ENCODE data around the gene PLS1. TPM values are rescaled to one million over a fixed set of nuclear protein-coding genes. Genes with fewer than 3 reads are reported as not detected.

PLS1 gene
- total RNA-seq, 2 experiments from 2014 or later, result 5.1 to 5.4 TPM

DNA sequence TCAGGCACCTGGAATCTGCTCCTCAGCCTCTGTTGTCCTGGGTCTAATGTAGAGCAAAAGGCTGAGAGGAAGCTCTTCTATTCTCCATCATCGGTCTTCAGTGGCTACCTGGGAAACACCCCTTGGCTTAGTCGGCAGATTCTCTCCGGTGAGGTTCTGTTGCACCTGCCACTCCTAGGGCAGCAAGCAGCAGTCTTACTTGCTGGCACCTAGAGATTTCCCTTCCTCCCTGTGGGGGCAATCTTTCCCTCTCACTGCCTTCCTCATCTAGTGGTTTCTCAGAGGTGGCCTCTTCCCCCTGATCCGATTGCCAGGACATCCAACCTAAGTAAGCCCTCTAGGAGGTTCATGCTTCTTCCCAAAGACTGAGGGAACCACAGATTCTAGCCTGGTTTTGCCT, 60.8 kb downstream of the PLS1 start:
- Mint-ChIP-seq H3K36me3 (ENCODE audit: low read depth) (no peaks in the 10 kb centered on the region), H3K27me3 (no peaks in the 10 kb centered on the region), H3K27ac (no peak overlapping the region), H3K4me1 (no peaks in the 10 kb centered on the region), H3K9me3 (ENCODE audit: low read depth) (no peaks in the 10 kb centered on the region), H3K4me3 (no peak overlapping the region)
- CTCF ChIA-PET, result no interaction called here
- DNase-seq (no peak), ATAC-seq (no peak)
- POLR2A ChIA-PET, result no interaction called here
- intact Hi-C loops (cut with DNase I, micrococcal nuclease), result no loop called here

DNA sequence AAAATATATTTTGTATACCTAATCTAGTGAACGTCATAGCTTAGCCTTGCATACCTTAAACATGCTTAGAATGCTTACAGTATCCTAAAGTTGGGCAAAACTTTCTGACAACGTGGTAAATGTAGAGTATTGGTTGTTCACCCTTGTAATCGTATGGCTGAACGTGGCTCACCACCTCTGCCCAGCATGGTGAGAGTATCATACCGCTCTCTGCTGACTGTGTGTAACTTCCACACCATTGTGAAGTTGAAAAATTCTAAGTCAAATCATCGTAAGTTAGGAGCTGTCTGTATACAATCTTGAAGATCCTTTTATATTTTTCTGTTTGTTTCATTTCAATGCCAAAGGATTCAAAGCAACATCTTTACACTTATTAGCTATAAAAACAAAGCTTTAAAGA, 64.2 kb downstream of the PLS1 start:
- ATAC-seq, result no peak
- ChIA-PET POLR2A (no interaction called here), CTCF (interaction anchor here (0.6 to 1.5 kb wide), 2 partner anchors 10 to 389 kb away, joined by 3 read pairs; no protein-coding TSS in a partner anchor)
- H3K36me3 Mint-ChIP-seq (ENCODE audit: low read depth), result no peaks in the 10 kb centered on the region
- DNase-seq, result no peak
- H3K27ac Mint-ChIP-seq, result no peak overlapping the region
- no peaks in the 10 kb centered on the region for H3K27me3 Mint-ChIP-seq
- no peaks in the 10 kb centered on the region for H3K4me1 Mint-ChIP-seq
- H3K4me3 Mint-ChIP-seq, result no peak overlapping the region
- H3K9me3 Mint-ChIP-seq (ENCODE audit: low read depth), result no peaks in the 10 kb centered on the region
- intact Hi-C loops (cut with DNase I, micrococcal nuclease), result loop anchor here in 1 of 2 experiments (10.0 kb wide), 1 partner anchor 56 kb away; no protein-coding TSS in a partner anchor

- intact Hi-C loops (cut with DNase I, micrococcal nuclease), result loop anchor here in 1 of 2 experiments (10.0 kb wide), 1 partner anchor 56 kb away; no protein-coding TSS in a partner anchor
- no peaks in the 10 kb centered on the region for H3K36me3 Mint-ChIP-seq (ENCODE audit: low read depth)
- H3K27ac Mint-ChIP-seq, result no peak overlapping the region
- H3K27me3 Mint-ChIP-seq, result no peaks in the 10 kb centered on the region
- H3K9me3 Mint-ChIP-seq (ENCODE audit: low read depth), result no peaks in the 10 kb centered on the region
- no peaks in the 10 kb centered on the region for H3K4me1 Mint-ChIP-seq
- ATAC-seq (no peak), DNase-seq (no peak)
- H3K4me3 Mint-ChIP-seq, result no peak overlapping the region
- CTCF ChIA-PET, result interaction anchor here (0.6 to 1.5 kb wide), 2 partner anchors 9 to 390 kb away, joined by 3 read pairs; no protein-coding TSS in a partner anchor
- POLR2A ChIA-PET, result no interaction called here
Observed at GRCh38 chr3:142660893-142661292, 64.7 kb downstream of the PLS1 start.

- intact Hi-C loops (cut with DNase I, micrococcal nuclease), result loop anchor here in 1 of 2 experiments (10.0 kb wide), 1 partner anchor 59 kb away; no protein-coding TSS in a partner anchor
Observed at GRCh38 chr3:142663865-142664264, 67.7 kb downstream of the PLS1 start.

DNA sequence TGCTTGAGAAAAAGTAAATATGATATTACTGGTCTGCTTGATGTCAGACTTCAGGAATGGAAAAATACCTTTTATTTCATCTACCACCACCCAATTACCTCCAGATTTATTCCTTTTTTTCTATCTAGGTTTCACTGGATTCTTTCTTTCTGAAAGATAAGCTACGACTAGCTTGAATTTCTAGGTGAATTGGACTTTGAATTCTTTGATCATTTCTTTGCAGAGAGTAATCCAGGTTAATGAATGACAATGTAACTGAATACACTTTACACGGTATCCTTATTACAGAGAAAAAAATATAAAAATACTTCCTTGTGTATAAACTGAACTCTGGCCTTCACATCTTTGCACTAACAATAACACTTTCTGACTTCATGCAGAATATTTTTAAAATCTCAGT, 68.1 kb downstream of the PLS1 start:
- Mint-ChIP-seq H3K4me3 (no peak overlapping the region), H3K9me3 (ENCODE audit: low read depth) (no peaks in the 10 kb centered on the region), H3K27ac (no peak overlapping the region), H3K4me1 (no peaks in the 10 kb centered on the region), H3K36me3 (ENCODE audit: low read depth) (no peaks in the 10 kb centered on the region), H3K27me3 (no peaks in the 10 kb centered on the region)
- intact Hi-C loops (cut with DNase I, micrococcal nuclease), result loop anchor here in 1 of 2 experiments (10.0 kb wide), 1 partner anchor 60 kb away; no protein-coding TSS in a partner anchor
- no peak for DNase-seq
- CTCF ChIA-PET, result no interaction called here
- POLR2A ChIA-PET, result no interaction called here
- no peak for ATAC-seq

More at GRCh38 chr3:142663865-142664264, 67.7 kb downstream of the PLS1 start:
- H3K27me3 Mint-ChIP-seq, result no peaks in the 10 kb centered on the region
- no peaks in the 10 kb centered on the region for H3K36me3 Mint-ChIP-seq (ENCODE audit: low read depth)
- no peak for DNase-seq
- H3K4me3 Mint-ChIP-seq, result no peak overlapping the region
- POLR2A ChIA-PET, result no interaction called here
- no peaks in the 10 kb centered on the region for H3K9me3 Mint-ChIP-seq (ENCODE audit: low read depth)
- no peak for ATAC-seq
- CTCF ChIA-PET, result no interaction called here
- no peak overlapping the region for H3K27ac Mint-ChIP-seq
- H3K4me1 Mint-ChIP-seq, result no peaks in the 10 kb centered on the region

DNA sequence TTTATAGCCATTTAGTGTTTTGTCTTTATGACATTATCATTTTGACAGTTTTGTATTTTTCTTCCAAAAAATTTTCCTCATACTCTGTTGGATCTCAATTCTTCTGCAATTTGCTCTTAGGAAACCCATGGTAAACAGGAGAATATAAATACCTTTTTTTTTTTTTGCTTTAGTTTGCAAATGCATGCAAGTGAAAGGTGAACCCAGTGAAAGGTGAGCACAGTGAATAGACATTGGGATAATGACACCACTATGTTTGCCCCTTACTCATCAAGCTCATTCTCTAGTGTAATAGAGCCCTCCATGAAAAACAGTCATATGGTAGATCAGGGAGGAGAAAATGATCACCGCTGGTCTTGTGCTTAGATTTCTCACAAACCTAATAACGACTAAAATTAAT, 68.6 kb downstream of the PLS1 start:
- DNase-seq, result no peak
- intact Hi-C loops (cut with DNase I, micrococcal nuclease), result loop anchor here in 1 of 2 experiments (10.0 kb wide), 1 partner anchor 60 kb away; no protein-coding TSS in a partner anchor
- ChIA-PET CTCF (no interaction called here), POLR2A (no interaction called here)
- no peaks in the 10 kb centered on the region for H3K27me3 Mint-ChIP-seq
- no peak overlapping the region for H3K4me3 Mint-ChIP-seq
- no peaks in the 10 kb centered on the region for H3K4me1 Mint-ChIP-seq
- H3K36me3 Mint-ChIP-seq (ENCODE audit: low read depth), result no peaks in the 10 kb centered on the region
- no peak overlapping the region for H3K27ac Mint-ChIP-seq
- ATAC-seq, result no peak
- no peaks in the 10 kb centered on the region for H3K9me3 Mint-ChIP-seq (ENCODE audit: low read depth)

- DNase-seq (no peak), ATAC-seq (no peak)
- H3K9me3 Mint-ChIP-seq (ENCODE audit: low read depth), result no peaks in the 10 kb centered on the region
- ChIA-PET POLR2A (no interaction called here), CTCF (interaction anchor here (1.2 kb wide), 1 partner anchor 10 kb away, joined by 3 read pairs; no protein-coding TSS in a partner anchor)
- intact Hi-C loops (cut with DNase I, micrococcal nuclease), result no loop called here
- H3K4me3 Mint-ChIP-seq, result no peak overlapping the region
- no peak overlapping the region for H3K27ac Mint-ChIP-seq
- H3K36me3 Mint-ChIP-seq (ENCODE audit: low read depth), result peaks cover 4% of the 10 kb centered on the region
- H3K4me1 Mint-ChIP-seq, result no peaks in the 10 kb centered on the region
- no peaks in the 10 kb centered on the region for H3K27me3 Mint-ChIP-seq
Observed at GRCh38 chr3:142670120-142670519, 73.9 kb downstream of the PLS1 start.

DNA sequence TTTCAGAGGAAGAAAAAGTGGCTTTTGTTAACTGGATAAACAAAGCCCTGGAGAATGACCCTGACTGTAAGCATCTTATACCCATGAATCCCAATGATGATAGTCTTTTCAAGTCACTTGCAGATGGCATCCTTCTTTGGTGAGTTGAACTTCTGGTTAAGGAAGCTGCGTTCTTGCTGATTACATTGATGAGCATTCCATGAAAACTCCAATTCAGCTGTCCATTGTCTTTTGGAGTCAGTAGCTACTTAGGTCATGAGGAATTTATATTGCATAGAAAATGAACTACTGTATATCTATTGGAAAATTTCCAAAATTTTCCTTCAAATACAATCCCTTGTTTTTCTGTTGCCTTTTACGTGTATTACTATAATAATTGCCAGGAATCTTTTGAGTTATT, 80.0 kb downstream of the PLS1 start:
- Mint-ChIP-seq H3K27me3 (no peaks in the 10 kb centered on the region), H3K36me3 (ENCODE audit: low read depth) (peaks cover 6% of the 10 kb centered on the region), H3K27ac (no peak overlapping the region), H3K4me3 (no peak overlapping the region), H3K4me1 (no peaks in the 10 kb centered on the region), H3K9me3 (ENCODE audit: low read depth) (no peaks in the 10 kb centered on the region)
- ATAC-seq (no peak), DNase-seq (no peak)
- intact Hi-C loops (cut with DNase I, micrococcal nuclease), result no loop called here
- ChIA-PET POLR2A (no interaction called here), CTCF (interaction anchor here (1.1 kb wide), 1 partner anchor 94 kb away, joined by 3 read pairs; no protein-coding TSS in a partner anchor)

GRCh38 chr3:142680710-142681109, 84.5 kb downstream of the PLS1 start:
- intact Hi-C loops (cut with DNase I, micrococcal nuclease), result no loop called here
- CTCF ChIA-PET, result interaction anchor here (1.0 kb wide), 1 partner anchor 164 kb away, joined by 3 read pairs; no protein-coding TSS in a partner anchor

GRCh38 chr3:142690613-142691012, 94.4 kb downstream of the PLS1 start:
- Mint-ChIP-seq H3K9me3 (ENCODE audit: low read depth) (no peaks in the 10 kb centered on the region), H3K4me1 (peaks cover 4% of the 10 kb centered on the region), H3K36me3 (ENCODE audit: low read depth) (no peaks in the 10 kb centered on the region), H3K27ac (no peak overlapping the region), H3K4me3 (no peak overlapping the region), H3K27me3 (no peaks in the 10 kb centered on the region)
- intact Hi-C loops (cut with DNase I, micrococcal nuclease), result no loop called here
- ChIA-PET POLR2A (no interaction called here), CTCF (no interaction called here)
- DNase-seq (no peak), ATAC-seq (no peak)

More at GRCh38 chr3:142680710-142681109, 84.5 kb downstream of the PLS1 start:
- Mint-ChIP-seq H3K27ac (no peak overlapping the region), H3K36me3 (ENCODE audit: low read depth) (peaks cover 2% of the 10 kb centered on the region), H3K4me1 (no peaks in the 10 kb centered on the region), H3K9me3 (ENCODE audit: low read depth) (no peaks in the 10 kb centered on the region), H3K4me3 (no peak overlapping the region), H3K27me3 (no peaks in the 10 kb centered on the region)
- DNase-seq (no peak), ATAC-seq (no peak)
- POLR2A ChIA-PET, result no interaction called here

- intact Hi-C loops (cut with DNase I, micrococcal nuclease), result no loop called here
- H3K9me3 Mint-ChIP-seq (ENCODE audit: low read depth), result no peaks in the 10 kb centered on the region
- H3K4me3 Mint-ChIP-seq, result no peak overlapping the region
- peaks cover 4% of the 10 kb centered on the region for H3K4me1 Mint-ChIP-seq
- no peak for ATAC-seq
- H3K27me3 Mint-ChIP-seq, result no peaks in the 10 kb centered on the region
- no peak for DNase-seq
- POLR2A ChIA-PET, result no interaction called here
- no peaks in the 10 kb centered on the region for H3K36me3 Mint-ChIP-seq (ENCODE audit: low read depth)
- H3K27ac Mint-ChIP-seq, result no peak overlapping the region
- CTCF ChIA-PET, result no interaction called here
Observed at GRCh38 chr3:142691527-142691926, 95.3 kb downstream of the PLS1 start.

DNA sequence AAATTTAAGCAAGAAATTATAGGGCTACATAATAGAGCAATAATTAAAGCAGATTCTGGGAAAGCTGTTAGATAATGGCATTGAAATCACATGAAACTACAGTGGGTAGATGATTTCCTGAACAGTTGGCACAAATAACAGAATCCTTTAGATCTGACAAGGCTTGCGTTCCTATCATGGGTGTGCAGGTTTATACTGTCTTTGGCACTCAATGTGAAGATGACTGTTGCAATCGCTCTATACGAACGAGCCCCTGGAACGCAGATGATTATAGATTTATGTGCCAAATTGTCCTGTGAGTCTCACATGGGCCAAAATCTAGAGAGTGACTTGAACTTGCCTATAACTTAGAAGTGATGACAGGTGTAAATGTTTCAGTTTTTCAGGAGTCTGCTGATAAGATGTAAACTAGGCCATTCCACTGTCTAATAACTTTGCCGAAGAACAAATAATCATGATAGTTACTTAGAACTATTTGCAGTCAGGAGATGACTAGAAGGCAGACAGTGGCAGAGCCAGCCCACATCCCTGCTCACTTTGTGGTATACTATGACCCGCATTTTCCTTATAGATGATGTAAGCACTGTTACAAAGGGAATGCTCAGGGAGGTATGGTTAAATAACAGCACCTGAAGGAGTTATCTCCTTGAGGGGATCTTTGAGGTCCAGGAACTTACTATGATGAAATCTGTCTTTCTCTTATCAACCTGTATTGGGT, 97.1 kb downstream of the PLS1 start:
- Mint-ChIP-seq H3K27me3 (no peaks in the 10 kb centered on the region), H3K27ac (no peak overlapping the region), H3K4me3 (no peak overlapping the region), H3K36me3 (ENCODE audit: low read depth) (no peaks in the 10 kb centered on the region), H3K4me1 (peaks cover 4% of the 10 kb centered on the region), H3K9me3 (ENCODE audit: low read depth) (no peaks in the 10 kb centered on the region)
- intact Hi-C loops (cut with DNase I, micrococcal nuclease), result no loop called here
- no peak for DNase-seq
- ATAC-seq, result no peak
- ChIA-PET CTCF (interaction anchor here (0.8 kb wide), 1 partner anchor 40 kb away, joined by 4 read pairs; no protein-coding TSS in a partner anchor), POLR2A (no interaction called here)

Data from activated CD4-positive, alpha-beta T cell treated with anti-CD3 and anti-CD28 coated beads for 36 hours (primary cell).